ENCODE results near the gene UBXN7. TPM values are rescaled to one million over a fixed set of nuclear protein-coding genes. Genes with fewer than 3 reads are reported as not detected.

Gene UBXN7
- total RNA-seq, 1 donor from 2014 or later: 102 TPM

GRCh38 chr3:196356556-196356955 is 75.7 kb downstream of the UBXN7 start:
- Mint-ChIP-seq H3K4me3 (ENCODE audit: low read depth) (no peak overlapping the region), H3K4me1 (ENCODE audit: low read depth) (peaks cover 6% of the 10 kb centered on the region), H3K9me3 (ENCODE audit: low read depth) (no peaks in the 10 kb centered on the region), H3K27ac (no peak overlapping the region), H3K36me3 (ENCODE audit: insufficient read depth) (peaks cover 50% of the 10 kb centered on the region), H3K27me3 (no peaks in the 10 kb centered on the region)
- TF ChIP-seq CTCF (IDR thresholded peaks at IDR 0.05; ENCODE audit: unreplicated experiment): no peak
- no peak for DNase-seq (ENCODE audit: low spot score, unreplicated experiment)

- DNase-seq (ENCODE audit: low spot score, unreplicated experiment): no peak
- TF ChIP-seq CTCF (IDR thresholded peaks at IDR 0.05; ENCODE audit: unreplicated experiment): no peak
- H3K27me3 Mint-ChIP-seq: no peaks in the 10 kb centered on the region
- no peak overlapping the region for H3K4me3 Mint-ChIP-seq (ENCODE audit: low read depth)
- peaks cover 9% of the 10 kb centered on the region for H3K4me1 Mint-ChIP-seq (ENCODE audit: low read depth)
- H3K27ac Mint-ChIP-seq: no peak overlapping the region
- H3K36me3 Mint-ChIP-seq (ENCODE audit: insufficient read depth): peaks cover 48% of the 10 kb centered on the region
- H3K9me3 Mint-ChIP-seq (ENCODE audit: low read depth): no peaks in the 10 kb centered on the region
Observed at GRCh38 chr3:196355668-196356067, 76.6 kb downstream of the UBXN7 start.

GRCh38 chr3:196354132-196354531 is 78.1 kb downstream of the UBXN7 start:
- no peaks in the 10 kb centered on the region for H3K27me3 Mint-ChIP-seq
- DNase-seq (ENCODE audit: low spot score, unreplicated experiment): no peak
- no peak overlapping the region for H3K4me3 Mint-ChIP-seq (ENCODE audit: low read depth)
- H3K36me3 Mint-ChIP-seq (ENCODE audit: insufficient read depth): peaks cover 53% of the 10 kb centered on the region
- H3K4me1 Mint-ChIP-seq (ENCODE audit: low read depth): peaks cover 9% of the 10 kb centered on the region
- no peak overlapping the region for H3K27ac Mint-ChIP-seq
- peaks cover 3% of the 10 kb centered on the region for H3K9me3 Mint-ChIP-seq (ENCODE audit: low read depth)
- no peak for TF ChIP-seq CTCF (IDR thresholded peaks at IDR 0.05; ENCODE audit: unreplicated experiment)

GRCh38 chr3:196351541-196351940 is 80.7 kb downstream of the UBXN7 start:
- Mint-ChIP-seq H3K4me3 (ENCODE audit: low read depth) (no peak overlapping the region), H3K9me3 (ENCODE audit: low read depth) (peaks cover 3% of the 10 kb centered on the region), H3K27me3 (no peaks in the 10 kb centered on the region), H3K27ac (no peak overlapping the region), H3K36me3 (ENCODE audit: insufficient read depth) (peaks cover 56% of the 10 kb centered on the region), H3K4me1 (ENCODE audit: low read depth) (peaks cover 24% of the 10 kb centered on the region)
- no peak for DNase-seq (ENCODE audit: low spot score, unreplicated experiment)
- no peak for TF ChIP-seq CTCF (IDR thresholded peaks at IDR 0.05; ENCODE audit: unreplicated experiment)

- no peak for DNase-seq (ENCODE audit: low spot score, unreplicated experiment)
- no peak overlapping the region for H3K27ac Mint-ChIP-seq
- no peaks in the 10 kb centered on the region for H3K27me3 Mint-ChIP-seq
- no peak for TF ChIP-seq CTCF (IDR thresholded peaks at IDR 0.05; ENCODE audit: unreplicated experiment)
- H3K36me3 Mint-ChIP-seq (ENCODE audit: insufficient read depth): peaks cover 52% of the 10 kb centered on the region
- peaks cover 23% of the 10 kb centered on the region for H3K4me1 Mint-ChIP-seq (ENCODE audit: low read depth)
- no peak overlapping the region for H3K4me3 Mint-ChIP-seq (ENCODE audit: low read depth)
- H3K9me3 Mint-ChIP-seq (ENCODE audit: low read depth): peaks cover 3% of the 10 kb centered on the region
Observed at GRCh38 chr3:196350067-196350466, 82.2 kb downstream of the UBXN7 start.
